Measurements from ENCODE around the gene NDUFA8.

DNA sequence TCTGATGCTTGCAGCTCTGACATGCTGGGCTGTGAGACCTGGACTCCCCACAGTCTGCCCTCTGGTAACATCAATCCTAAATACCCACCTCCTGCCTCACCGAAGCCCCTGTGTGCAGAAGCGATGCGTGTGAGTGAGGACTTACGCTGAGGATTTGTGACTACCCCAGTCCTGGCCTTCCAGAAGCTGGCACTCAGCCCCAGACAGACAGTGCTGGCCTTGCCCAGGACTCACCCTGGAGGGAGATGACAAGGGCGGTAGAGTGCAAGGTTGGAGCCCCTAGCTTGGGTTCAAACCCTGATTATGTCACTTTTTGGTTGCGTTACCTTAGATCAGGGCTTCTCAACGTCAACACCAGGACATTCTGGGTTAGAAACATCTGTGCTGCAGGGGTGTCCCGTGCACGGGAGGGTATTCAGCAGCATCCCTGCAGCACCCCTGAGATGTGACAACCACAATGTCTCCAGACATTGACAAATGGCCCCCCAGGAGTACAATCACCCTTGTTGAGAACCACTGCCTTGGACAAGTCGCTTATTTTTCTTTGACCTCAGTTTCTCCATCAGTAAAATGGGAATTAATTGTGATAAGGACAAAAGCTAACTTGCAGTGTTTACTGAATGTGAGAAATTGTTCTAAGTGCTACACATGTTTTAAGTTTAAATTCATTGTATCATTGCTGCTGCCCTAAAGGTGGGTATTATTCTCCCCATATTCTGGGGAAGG, 43.0 kb downstream of the NDUFA8 start:
- TF ChIP-seq, protein P1, sequence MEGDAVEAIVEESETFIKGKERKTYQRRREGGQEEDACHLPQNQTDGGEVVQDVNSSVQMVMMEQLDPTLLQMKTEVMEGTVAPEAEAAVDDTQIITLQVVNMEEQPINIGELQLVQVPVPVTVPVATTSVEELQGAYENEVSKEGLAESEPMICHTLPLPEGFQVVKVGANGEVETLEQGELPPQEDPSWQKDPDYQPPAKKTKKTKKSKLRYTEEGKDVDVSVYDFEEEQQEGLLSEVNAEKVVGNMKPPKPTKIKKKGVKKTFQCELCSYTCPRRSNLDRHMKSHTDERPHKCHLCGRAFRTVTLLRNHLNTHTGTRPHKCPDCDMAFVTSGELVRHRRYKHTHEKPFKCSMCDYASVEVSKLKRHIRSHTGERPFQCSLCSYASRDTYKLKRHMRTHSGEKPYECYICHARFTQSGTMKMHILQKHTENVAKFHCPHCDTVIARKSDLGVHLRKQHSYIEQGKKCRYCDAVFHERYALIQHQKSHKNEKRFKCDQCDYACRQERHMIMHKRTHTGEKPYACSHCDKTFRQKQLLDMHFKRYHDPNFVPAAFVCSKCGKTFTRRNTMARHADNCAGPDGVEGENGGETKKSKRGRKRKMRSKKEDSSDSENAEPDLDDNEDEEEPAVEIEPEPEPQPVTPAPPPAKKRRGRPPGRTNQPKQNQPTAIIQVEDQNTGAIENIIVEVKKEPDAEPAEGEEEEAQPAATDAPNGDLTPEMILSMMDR (IDR thresholded peaks at IDR 0.05) = no peak
- TF ChIP-seq POLR2AphosphoS5 (IDR thresholded peaks at IDR 0.05; ENCODE audit: insufficient read depth in 1 of 2, low read depth in 1 of 2) = no peak

Data from vagina (tissue), 2 donors.